ENCODE data around the gene PGA5.

PGA5 gene

DNA sequence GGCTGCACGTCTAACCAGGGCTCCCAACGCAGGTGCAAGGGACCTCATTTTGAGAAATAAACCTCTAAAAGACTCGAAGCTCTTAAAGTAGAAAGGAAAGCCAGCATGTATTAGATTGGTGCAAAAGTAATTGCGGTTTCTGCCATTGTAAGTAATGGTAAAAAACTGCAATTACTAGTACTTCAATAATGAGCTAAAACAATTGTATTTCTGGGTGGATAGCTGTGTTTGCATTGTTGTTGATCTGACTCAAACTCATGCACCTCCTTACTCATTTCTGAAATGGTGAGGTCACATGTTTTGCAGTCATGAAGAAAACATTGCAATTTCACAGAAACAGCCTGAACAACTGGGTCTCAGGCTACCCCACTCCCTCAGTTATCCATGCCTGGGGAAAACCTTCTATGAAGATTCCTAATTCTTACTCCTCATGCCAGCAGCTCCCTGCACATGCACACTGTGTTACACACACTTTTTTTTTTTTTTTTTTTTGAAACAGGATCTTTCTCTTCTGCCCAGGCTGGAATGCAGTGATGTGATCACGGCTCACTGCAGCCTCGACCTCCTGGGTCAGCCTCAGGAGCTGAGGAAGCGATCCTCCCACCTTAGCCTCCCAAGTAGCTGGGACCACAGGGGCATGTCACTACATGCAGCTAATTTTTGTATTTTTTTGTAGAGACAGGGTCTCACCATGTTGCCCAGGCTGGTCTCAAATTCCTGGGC lies 29.5 kb downstream of the PGA5 start:
- no peak for DNase-seq

DNA sequence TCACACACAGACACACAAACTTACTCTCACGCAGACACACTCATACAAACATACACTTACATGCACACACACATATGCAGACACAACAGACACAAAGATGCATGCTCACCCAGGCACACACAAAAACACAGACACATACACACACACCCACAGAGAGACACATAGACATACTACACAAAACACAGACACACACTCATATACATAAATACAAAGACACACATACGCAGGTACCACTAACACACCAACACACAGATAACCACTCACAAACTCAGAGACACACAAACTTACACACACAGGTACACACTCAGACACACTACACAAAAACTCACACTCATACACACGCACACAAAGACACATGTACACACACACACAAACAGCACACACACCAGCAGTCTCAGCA lies 31.8 kb downstream of the PGA5 start:
- DNase-seq, result no peak

DNA sequence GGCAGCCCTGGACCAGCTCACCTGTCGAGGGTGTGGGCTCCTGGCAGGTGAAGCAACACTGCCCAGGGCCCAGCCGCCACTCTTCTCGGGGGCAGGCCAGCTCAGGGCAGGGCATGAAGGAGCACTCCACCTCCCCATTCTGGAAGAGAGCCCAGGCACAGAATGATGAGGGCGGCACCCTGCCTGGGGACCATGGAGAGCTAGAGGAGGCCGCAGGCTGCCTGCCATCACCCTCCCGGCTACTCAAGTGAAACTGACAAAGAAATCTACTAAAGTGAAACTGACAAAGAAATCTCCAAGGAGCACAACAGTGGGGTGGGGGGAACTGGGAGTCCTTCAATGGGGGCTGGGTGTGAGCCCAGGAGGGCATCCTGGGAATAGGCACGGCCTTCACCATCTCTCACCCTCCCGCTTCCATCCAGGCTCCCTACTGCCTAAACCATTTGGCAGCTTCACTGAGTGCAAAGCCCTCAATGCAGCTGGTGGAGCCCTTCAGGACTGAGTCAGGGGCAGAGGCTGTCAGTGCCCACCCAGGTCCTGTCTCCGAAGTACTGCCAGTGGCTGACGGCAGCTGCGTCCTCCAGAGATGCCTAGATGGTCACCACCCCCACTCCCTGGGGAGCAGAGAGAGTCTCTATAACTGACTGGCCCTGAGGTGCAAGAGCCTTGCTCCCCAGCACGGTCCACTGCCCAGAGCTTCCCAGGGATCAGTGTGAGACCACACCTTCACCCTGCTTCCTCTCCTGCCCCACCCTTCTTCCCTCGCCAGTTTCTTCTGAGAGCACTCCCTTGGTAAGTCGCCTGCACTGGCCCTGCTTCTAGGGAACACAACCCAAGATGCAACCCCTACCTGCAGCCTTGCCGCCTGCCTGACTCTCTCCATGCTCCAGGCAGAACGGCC lies 32.5 kb downstream of the PGA5 start:
- DNase-seq, result no peak

DNA sequence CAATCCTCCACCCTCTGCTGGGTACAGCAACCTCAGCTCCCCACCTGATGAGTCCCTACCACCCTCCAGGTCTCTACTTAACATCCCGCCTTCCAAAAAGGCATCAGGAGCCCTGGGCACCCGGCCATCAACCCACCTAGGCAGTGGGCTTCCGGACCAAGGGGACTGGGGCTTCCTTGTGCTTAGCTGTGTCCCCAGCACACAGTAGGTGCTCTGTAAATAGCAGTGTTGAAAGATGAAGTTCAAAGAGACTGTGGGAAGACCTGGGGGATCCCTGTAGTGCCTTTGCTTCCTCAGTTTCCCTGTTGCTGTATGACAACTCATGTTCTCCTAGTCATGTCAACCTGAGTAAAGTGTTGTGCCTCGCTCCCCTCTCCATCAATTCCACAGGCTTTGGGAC lies 33.1 kb downstream of the PGA5 start:
- no peak for DNase-seq

DNA sequence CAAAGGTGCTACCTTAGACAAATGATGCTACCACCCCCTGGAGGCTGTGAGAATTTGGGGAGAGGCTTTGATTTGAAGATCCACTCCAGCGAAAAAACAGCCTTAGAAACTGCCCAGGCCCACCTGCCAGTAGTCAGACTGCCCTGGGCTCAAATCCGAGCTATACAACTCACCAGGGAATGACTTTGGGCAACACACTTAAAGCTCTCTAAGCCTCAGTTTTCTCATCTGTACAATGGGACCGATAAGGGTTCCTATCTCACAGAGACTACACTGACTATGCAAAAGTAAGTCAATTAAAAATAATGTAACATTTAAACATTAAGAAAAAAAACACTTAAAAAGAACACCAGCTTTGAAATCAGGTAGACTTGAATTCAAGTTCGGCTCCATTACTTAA lies 34.2 kb downstream of the PGA5 start:
- no peak for DNase-seq

DNA sequence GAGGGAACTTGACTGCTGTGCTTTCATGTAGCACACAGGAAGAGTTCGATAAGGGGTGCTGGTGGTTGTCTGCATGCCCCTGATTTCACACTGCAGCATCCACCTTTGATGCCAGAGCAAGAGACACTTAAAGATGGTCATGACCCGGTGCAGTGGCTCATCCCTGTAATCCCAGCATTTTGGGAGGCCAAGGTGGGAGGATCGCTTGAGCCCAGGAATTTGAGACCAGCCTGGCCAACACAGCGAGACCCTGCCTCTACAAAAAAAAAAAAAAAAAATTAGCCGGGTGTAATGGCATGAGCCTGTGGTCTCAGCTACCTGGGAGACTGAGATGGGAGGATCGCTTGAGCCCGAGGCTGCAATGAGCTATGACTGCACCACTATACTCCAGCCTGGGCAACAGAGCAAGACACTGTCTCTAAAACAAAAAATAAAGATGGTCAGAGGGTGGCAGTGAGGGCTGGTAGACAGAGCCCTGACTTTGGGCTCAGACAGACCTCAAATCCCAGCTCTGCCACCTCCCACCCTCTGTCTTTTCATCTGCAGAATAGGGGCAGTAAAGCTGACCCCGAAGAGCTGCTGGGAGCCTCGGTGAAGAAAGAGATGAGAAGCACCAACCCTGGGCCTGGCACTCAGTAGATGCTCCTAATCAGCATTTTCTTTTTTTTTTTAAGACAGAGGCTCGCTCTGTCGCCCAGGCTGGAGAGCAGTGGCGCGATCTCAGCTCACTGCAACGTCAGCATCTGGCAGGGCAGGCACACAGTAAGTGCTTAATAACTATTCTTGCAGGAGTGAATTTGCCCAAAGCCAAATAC lies 36.4 kb downstream of the PGA5 start:
- DNase-seq, result no peak

DNA sequence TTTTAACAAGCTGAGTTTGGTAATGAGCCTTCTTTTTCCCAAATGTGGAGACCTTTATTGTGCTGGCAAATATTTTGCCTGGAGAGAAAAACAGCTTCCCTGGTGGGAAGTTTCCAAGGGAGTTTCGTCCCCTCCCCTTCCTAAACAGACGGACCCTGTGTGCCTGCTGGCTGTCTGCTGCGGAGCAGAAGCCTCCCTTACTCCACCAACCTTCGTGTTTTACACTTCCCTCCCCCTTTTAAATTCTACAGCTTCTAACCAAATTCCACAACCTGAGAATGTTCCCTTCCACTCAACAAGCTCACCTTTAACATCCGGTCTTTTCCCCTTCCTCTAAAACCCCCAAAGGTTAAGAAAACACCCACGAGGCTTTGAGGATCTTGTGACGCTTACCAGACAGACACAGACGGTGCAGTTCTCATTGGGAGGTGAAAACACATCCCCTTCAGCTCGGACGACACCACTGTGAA lies 37.1 kb downstream of the PGA5 start:
- no peak for DNase-seq

DNA sequence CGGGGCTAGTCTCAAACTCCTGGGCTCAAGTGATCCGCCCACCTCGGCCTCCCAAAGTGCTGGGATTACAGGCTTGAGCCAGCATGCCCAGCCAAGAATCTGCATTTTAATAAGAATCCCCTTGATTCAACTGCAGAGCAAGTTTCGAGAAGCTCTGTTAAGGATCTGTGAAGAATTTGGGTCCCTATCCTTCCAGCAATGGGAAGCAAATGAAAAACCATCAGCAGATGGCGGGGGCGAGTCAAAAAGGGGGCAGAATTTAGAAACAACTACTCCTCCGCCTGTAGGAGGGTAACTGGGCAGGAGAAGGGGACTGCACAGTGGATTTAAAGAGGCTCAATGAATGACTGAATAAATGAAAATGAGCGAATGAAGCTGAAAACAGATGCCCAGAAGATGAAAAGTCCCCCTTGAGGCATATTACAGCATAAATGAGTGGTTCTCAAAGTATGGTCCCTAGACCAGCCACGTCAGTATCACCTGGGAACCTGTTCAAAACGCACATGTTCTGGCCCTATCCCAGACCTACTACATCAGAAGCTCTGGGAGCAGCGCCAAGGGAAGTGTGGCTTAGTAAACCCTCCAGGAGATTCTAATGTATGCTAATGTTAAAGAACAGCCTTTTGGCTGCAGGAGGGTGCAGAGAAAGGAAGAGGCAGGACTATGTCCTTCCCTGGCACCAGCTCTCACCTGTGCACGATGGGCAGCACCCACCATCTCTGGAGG lies 39.1 kb downstream of the PGA5 start:
- DNase-seq, result no peak

DNA sequence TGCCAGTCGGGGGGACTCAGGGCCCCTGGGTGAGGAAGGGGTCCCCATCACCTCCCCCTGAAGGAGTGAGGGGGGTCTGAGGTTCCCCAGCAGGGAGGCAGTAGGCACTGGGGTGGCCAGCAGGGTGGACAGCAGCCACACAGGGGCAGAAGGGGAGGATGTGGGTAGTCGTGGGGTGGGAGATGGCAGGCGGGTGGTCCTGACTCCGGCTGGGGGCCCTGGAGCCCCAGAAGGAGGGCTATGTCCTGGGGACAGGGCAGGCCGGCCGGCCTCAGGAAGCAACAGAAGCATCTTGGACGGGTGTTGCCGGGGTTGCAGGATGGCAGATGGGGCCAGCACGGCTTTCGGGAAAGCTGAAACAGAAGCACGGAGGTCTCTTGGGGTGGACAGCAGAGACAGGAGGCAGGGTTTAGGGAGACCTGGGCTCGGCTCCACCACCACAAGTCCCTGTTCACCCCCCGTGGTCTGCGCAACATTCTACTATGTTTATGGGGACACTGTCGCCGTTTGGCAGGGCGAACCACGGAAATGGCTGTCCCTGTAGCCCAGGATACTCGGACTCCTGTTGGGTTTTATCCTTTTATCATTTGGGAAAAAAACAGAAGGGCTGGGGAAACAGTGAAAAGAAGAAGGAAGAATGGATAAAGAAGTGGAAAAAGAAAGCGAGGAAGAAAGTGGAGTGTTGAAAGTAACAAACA lies 40.1 kb downstream of the PGA5 start:
- no peak for DNase-seq

DNA sequence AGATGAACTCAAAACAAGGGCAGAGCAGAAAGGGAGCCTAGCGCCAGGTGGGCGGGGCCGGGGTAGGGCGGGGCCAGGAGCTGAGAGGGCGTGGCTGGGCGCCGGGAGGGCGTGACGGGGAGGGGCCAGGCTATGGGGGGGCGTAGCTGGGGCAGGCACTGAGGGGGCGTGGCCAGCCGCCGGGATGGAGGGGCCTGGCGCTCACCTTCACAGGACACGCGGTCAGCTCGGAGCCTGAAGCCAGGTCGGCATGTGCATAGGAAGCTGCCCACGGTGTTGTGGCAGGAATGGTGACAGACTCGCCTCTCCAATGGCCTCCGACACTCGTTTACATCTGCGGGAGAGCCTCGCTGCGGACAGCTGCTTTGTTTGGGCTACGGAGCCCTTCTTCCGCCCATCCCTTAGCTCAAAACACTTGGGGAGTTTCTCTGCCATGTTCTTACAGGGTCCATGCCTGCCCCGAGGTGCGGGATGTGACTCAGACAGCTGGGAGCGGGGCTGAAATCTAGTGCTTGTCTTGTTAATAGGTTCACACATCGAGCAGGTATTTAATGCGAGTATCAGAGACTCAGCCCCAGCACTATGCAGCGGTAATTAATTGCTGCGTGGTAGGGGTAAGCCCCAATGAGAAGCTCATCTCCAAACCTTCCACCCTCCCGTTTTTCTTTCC lies 40.7 kb downstream of the PGA5 start:
- no peak for DNase-seq

DNA sequence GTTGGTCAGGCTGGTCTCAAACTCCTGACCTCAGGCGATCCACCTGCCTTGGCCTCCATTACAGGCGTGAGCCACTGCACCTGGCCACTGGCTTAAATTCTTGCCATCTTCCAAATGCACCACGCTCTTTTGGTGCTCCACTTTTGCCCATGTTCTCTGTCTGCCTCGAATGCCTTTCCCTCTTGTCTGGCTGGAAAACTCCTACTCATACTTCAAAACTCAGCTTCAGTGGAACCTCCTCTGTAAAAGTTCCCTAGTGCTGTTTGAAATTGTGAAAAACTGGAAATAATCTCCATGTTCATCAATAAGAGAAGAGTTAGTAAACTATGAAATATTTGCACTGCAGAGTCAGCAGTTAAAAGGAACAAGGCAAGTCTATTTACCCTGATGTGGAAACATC lies 42.6 kb downstream of the PGA5 start:
- no peak for DNase-seq

DNA sequence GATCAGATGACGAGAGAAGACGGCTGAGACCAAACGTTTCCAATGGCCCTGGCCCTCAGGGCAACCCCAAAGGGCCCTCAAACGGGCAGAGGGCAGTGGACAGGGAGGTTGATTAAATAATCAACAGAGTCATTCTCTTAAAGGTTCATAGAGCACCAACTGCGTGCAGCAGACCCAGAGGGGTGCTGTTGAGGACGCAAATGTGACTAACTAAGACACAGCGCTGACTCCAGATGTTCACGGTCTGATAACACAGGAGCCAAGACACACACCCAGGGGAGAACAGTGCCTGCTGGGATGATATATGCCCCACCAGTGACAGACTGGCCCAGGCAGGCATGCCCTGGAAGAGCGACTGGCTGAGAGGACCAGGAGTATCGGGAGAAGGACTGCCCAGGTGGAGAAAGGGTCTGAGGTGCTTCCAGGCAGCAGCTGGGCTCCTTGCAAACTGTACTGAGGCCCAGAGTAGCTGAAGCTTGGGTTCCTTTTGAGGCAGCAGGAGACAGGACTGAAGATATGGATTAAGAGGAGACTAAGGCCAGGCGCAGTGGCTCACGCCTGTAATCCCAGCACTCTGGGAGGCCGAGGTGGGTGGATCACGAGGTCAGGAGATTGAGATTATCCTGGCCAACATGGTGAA lies 46.5 kb downstream of the PGA5 start:
- DNase-seq, result no peak

DNA sequence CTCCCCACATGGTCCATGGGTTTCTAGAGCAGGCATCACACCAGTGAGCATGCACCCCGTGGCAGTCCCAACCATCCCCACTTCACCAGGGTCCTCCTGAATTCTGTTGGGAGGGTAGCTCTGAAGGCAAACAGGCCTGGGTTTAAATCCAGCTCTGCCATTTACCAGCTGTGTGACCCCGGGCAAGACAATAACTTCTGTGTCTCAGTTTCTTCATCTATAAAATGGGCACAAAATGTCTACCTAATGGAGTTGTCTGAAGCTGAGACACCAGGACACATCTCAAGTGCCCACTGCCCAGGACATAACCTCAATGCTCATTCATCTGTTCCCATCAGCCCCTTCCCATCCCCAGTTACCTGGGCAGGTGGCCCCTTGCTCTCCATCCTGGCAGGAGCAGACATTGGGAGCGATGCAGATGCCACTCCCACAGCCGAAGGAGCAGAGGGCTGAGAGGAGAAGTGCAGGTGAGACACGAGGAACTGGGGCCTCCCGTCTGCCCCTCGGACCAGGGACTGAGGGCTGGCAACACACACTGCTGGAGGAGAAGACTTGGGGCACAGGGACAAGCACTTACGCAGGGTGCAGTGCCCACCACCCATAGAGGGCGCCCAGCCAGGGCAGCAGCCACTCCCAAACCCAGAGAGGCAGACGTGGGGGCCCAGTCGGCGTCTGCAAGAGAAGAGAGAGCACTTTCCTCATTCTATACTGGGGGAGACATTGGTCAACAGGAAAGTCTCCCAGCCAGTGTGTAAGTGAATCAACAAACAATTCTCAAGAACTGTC lies 50.1 kb downstream of the PGA5 start:
- DNase-seq, result no peak

DNA sequence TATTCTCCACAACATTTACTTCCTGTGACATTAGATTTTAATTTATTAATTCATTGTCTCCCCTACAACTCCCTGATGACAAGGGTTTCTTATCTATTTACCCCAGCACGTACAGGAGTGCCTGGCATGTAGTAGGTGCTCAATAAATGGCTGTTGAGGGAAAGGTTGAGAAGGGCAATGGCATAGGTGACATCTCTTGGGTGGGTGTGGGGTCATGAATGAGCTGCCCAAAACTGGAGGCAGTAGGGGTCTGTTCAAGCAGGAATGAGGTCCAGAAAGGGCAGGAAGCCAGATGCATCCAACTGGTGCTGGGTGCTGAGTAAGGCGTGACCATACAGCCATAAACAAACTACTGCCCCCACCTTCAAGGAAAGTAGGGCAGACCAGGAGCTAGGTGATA lies 51.4 kb downstream of the PGA5 start:
- DNase-seq, result no peak

DNA sequence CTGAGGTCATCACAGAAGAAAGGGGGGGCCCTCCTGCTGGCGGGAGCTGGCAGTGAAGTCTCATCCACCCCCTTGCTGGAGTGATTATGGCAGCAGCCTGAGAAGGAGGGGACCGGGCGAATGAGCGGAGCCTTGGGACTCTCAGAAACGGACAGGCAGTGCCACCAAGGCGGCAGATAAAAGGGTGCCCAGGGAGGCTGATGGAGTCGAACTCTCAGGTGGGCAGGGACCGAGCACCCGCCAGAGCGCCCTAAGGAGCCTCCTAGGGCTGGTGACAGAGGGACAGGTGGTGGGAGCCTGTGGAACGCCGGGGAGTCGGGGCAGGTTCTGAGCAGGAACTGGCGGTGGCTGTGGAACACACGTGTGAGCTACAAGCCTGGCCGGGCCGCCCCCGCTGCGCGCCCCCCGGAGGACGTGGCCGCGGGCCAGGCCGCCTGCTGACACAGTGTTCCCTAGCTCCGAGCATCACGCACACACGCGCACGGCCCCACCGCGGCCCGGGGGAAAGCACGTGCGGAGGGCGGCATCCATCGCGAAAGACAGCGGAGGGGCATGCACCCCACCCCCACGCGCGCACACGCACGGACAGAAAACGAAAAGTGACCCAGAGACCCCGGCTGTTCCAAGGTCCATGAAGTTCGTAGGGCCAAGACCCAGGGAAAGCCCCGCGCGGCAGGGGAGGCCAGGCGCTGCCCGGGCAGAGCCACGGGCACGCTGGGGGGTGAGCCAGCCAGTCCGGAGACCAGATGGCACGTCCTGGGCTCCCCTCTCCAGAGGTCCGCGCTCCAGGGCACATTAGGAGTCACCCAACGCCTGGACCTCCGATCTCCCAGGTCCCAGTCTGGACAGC lies 53.1 kb downstream of the PGA5 start:
- DNase-seq, result peak; percentile 7

DNA sequence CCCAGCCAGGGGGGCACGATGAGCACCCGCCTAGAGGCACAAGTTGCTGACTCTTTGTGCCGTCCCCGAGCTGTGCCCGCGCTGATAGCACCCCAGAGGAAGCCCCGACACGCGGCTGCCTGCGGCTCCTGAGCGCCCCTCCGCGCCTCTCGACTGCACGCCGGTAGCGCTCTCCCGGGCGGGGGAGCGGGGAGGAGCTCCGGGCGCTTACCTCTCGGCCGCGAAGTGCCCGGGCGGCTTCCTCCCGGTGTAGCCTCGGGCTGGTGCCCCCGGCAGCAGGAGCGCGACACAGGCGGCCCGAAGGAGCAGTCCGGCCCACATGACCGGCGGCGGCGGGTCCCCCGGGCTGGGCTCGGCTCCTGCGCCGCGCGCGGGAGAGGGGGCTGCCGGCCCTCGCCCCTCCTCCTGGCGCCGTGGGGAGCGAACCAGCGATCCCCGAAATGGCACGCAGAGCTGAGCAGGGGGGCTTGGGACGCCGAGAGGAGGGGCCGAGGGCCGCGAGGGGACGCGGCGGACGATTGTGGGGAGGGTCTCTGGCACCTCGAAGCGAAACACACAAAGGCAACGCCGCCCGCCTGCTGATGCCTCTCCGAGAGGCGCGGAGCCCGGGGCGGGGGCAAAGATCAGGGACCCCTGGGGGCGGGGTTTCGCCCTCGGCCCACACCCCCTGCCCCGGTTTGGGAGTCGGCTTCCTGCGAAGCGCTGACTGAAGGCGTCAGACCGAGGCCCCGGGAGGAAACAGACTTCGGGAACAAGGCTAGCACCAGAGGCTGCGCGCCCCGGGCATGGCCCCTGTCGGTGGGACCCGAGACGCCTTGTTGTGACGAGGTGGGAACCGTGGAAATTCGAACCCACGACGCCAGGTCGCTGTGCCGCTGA lies 54.0 kb downstream of the PGA5 start, which contains the start of gene VWCE:
Gene VWCE (minus strand): TSS at position 600 of the 879 bp plus-strand sequence. CDS start 279 bp downstream, at position 321.
- peak; percentile 54 for DNase-seq

DNA sequence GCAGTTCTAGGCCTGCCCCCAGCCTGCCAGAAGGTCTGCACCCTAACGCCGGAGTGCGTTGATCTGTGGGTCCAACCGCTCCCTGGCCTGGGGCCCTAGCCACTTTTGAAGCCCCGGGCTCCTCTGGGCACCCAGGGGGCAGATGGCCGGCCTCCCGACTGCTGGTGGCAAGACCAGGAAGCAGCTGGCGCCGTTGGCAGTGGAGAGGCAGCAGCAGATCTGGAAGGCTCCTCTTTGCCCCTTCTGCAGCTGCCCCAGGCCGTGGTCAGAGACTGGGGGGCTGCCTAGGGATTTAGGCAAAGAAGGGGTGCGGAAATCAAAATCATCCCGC lies 54.6 kb downstream of the PGA5 start:
- no peak for DNase-seq

DNA sequence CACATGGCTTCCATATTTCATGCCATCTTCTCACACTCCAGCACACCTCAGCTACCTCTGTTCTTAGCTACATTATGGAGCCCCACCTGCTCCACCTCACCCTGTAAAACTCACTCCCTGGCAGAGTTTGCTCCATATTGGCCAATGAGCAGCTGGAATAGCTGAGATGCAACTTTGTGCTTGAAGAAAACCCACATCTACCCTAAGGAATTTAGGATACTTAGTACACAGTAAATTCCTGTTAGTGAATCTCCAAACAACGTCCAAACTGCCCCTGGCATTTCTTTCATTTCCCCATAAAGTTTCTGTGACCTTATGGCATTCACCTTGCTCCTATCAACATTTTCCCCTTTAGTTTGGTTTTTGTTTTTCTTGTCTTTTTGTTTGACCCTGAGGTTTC lies 56.4 kb downstream of the PGA5 start:
- no peak for DNase-seq
